Type B pancreatic cell (in vitro differentiated cells): ENCODE results near the gene GNPDA1. TPM values are rescaled to one million over a fixed set of nuclear protein-coding genes. Genes with fewer than 3 reads are reported as not detected.
A peak's percentile ranks its signal among the peaks of the same experiment; 100 is the strongest.

Experiments used
- DNase-seq: peaks from one replicate; pipeline ENCODE4 v3.0.0; 2021; ENCODE audit warnings: mixed read lengths; ENCODE audit not compliant: unreplicated experiment; ENCODE audit errors: extremely low spot score
- H3K27ac Mint-ChIP-seq: 2 replicates; pipeline ENCODE4 v1.8.0; 2021; ENCODE audit warnings: mild to moderate bottlenecking, mixed read lengths
- H3K27me3 Mint-ChIP-seq: 2 replicates; pipeline ENCODE4 v1.8.0; 2021; ENCODE audit warnings: mixed read lengths
- H3K36me3 Mint-ChIP-seq: 2 replicates; pipeline ENCODE4 v1.8.0; 2021; ENCODE audit warnings: mixed read lengths
- H3K4me1 Mint-ChIP-seq: one replicate; pipeline ENCODE4 v1.8.0; 2021; ENCODE audit warnings: mixed read lengths; ENCODE audit not compliant: unreplicated experiment
- H3K4me3 Mint-ChIP-seq: 2 replicates; pipeline ENCODE4 v1.8.0; 2021; ENCODE audit warnings: mild to moderate bottlenecking, mixed read lengths
- H3K9me3 Mint-ChIP-seq: 2 replicates; pipeline ENCODE4 v1.8.0; 2021; ENCODE audit warnings: mixed read lengths
- total RNA-seq: library from RNA; stranded (reverse); gene quantifications from 2 replicates; pipeline ENCODE4 v1.2.1, GENCODE V29; 2021; ENCODE audit warnings: low replicate concordance
- TF ChIP-seq, protein P1 (sequence below): fragments of 200-600 bp; sonication (generic); conservative IDR thresholded peaks from 2 replicates; pipeline ENCODE4 v1.5.0; 2021; ENCODE audit warnings: antibody characterized with exemption, mild to moderate bottlenecking

GNPDA1 gene
- total RNA-seq, 1 donor from 2014 or later, result 50.4 TPM

DNA sequence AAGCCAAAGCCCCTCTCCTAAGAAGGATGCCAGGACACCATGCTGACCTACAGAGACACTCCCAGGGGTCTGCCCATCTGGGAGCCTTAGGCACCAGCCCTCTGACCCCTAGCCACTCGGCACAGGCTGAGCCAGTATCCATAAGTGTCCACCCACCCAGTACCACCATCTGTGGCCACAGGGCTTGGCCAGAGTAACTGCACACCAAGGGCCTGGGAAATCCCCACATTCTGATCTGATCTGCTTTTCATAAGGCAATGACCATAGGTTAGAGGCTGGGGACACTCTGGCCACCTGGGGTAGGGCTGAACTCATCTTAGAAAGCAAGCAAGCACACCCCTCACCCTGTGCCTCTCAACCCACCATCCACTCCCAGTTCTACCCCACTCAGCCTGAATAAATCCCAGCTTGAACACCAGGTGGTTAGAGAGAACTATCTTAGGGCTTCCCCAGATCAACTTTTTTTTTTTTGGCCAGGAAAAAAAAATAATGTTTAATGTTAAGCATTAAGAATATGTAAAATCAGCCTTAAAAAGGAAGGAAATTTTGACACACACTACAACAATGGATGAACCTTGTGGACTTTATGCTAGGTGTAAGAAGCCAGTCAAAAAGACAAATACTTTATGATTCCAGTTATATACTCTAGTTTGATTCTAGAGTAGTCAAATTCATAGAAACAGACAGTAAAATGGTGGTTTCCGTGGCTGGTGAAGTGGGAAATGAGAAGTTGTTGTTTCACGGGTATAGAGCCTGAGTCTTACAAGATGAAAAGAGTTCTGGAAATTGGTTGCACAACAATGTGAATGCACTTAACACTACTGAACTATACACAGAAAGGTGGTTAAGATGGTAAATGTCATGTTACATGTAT is 6.2 kb downstream of the GNPDA1 start:
- no peak for DNase-seq
- no peaks in the 10 kb centered on the region for H3K9me3 Mint-ChIP-seq
- H3K4me3 Mint-ChIP-seq, result no peak overlapping the region
- no peaks in the 10 kb centered on the region for H3K4me1 Mint-ChIP-seq
- TF ChIP-seq, protein P1, sequence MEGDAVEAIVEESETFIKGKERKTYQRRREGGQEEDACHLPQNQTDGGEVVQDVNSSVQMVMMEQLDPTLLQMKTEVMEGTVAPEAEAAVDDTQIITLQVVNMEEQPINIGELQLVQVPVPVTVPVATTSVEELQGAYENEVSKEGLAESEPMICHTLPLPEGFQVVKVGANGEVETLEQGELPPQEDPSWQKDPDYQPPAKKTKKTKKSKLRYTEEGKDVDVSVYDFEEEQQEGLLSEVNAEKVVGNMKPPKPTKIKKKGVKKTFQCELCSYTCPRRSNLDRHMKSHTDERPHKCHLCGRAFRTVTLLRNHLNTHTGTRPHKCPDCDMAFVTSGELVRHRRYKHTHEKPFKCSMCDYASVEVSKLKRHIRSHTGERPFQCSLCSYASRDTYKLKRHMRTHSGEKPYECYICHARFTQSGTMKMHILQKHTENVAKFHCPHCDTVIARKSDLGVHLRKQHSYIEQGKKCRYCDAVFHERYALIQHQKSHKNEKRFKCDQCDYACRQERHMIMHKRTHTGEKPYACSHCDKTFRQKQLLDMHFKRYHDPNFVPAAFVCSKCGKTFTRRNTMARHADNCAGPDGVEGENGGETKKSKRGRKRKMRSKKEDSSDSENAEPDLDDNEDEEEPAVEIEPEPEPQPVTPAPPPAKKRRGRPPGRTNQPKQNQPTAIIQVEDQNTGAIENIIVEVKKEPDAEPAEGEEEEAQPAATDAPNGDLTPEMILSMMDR, result no peak
- H3K27me3 Mint-ChIP-seq, result no peaks in the 10 kb centered on the region
- H3K36me3 Mint-ChIP-seq, result peaks cover 9% of the 10 kb centered on the region
- H3K27ac Mint-ChIP-seq, result no peak overlapping the region

DNA sequence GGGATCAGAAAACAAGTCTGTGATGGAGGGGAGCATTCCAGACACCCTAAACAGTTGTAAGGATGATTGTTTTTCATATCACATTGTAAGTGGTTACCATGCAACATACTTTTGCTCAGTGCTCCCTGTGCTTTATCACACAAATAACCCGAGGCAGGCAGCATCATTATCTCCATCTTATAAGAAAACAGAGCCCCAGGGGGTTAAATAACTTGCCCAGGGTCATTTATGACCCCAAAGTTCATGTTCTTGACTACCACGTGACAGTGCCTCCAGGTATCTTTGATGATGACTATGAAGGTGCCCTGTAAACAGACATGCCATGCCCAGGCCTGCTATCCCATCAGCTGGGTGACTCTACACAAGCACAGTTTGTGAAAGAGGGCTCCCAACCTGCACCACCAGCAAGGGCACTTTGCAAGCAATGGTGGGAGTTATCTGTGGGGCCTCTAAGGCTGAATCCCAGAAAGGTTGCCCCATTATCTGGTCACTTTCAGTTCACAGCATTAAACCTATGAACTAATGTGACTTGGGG is 9.5 kb downstream of the GNPDA1 start:
- TF ChIP-seq, protein P1, result no peak
- no peak overlapping the region for H3K4me3 Mint-ChIP-seq
- H3K27me3 Mint-ChIP-seq, result no peaks in the 10 kb centered on the region

DNA sequence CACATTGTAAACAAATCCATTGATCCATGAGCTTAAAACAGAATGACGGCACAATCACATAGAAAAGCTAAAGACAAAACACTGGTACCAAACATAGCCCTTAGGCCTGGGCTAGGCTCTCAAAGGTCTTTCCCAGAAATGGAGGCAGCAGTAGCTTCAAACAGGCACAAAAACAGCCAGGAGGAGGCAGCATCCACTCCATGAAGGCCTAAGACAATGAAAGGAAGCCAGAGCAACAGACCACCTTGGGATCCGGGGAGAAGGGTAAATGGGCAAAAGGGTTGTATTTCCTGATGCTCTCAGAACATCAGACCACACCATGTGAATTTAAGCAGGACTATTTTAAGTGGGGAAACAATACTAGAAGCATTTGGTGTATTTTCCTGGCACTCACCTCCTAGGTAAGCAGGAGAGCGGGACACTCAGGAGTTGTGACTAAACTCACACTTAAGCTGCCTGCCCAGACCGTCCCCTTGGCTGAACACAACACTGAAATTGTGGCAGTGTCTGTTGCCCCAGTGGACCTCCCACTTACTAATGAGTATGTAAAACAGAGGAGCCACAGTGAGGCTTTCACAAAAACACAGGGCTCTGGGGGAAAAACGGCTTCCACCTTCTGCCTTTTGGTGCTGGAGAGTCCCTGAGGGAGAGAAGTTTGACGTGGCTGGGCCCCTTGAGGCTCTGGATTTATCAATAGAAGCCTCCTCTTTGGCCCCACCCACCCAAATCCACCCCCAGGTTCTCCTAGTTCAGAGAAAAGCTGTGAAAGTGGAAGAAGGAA is 11.9 kb downstream of the GNPDA1 start:
- Mint-ChIP-seq H3K27ac (no peak overlapping the region), H3K4me1 (no peaks in the 10 kb centered on the region)

More for the DNA sequence above, 9.5 kb downstream of the GNPDA1 start:
- Mint-ChIP-seq H3K9me3 (no peaks in the 10 kb centered on the region), H3K36me3 (peaks cover 13% of the 10 kb centered on the region), H3K27ac (no peak overlapping the region), H3K4me1 (no peaks in the 10 kb centered on the region)
- no peak for DNase-seq

DNA sequence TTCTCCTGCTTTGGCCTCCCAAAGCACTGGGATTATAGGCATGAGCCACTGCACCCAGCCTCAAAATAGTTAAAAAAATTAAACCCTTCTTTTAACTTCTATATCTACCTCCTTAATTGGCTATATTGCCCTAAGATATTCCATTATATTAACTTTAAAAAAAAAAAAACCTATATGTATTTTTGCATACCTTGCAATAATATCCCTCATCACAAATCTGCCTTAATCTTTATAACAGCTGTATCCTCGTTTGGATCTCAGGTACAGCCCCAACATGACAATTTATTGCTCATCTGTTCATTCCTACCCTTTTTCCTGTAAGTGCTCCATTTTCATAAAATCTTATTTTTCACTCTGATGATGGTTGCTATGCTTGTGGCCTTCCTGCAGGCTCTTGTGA is 12.7 kb downstream of the GNPDA1 start:
- no peak for DNase-seq
- peaks cover 5% of the 10 kb centered on the region for H3K4me1 Mint-ChIP-seq
- H3K27me3 Mint-ChIP-seq, result no peaks in the 10 kb centered on the region
- H3K36me3 Mint-ChIP-seq, result peaks cover 22% of the 10 kb centered on the region
- no peaks in the 10 kb centered on the region for H3K9me3 Mint-ChIP-seq
- H3K27ac Mint-ChIP-seq, result no peak overlapping the region
- TF ChIP-seq, protein P1, result no peak
- H3K4me3 Mint-ChIP-seq, result no peak overlapping the region

More for the DNA sequence above, 11.9 kb downstream of the GNPDA1 start:
- no peak for DNase-seq
- no peaks in the 10 kb centered on the region for H3K27me3 Mint-ChIP-seq
- no peak overlapping the region for H3K4me3 Mint-ChIP-seq
- no peaks in the 10 kb centered on the region for H3K9me3 Mint-ChIP-seq
- H3K36me3 Mint-ChIP-seq, result peaks cover 22% of the 10 kb centered on the region
- TF ChIP-seq, protein P1, result peak; percentile 53

DNA sequence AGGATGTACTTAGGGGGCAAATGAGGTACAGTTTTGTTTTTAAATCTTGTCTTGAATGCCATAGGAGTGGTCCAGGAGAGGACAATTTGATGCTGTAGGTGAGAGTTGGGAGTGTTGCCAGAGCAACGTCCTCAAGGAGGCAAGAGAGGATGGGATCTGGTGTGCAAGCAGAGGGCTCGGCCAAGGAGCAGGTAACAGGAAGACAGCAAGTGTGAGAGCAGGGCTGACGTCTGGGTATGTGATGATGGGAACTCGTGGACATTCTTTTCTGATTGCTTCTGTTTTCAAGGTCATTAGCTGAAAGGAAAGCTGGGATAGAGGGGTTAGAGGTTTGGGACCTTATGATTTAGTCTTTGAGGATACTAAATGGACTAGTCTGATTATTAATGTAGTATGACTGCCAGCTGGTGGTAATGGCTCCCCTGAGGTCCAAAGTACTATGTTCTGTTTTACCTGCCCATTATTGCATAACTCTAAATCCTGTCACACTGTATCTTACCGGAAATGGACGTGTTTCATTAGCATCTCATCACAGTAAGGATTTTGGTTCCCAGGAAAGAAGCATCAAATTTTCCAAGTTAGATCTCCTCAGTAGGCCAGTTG is 15.4 kb downstream of the GNPDA1 start:
- Mint-ChIP-seq H3K9me3 (no peaks in the 10 kb centered on the region), H3K27ac (no peak overlapping the region), H3K4me3 (no peak overlapping the region), H3K4me1 (peaks cover 5% of the 10 kb centered on the region), H3K27me3 (no peaks in the 10 kb centered on the region), H3K36me3 (peaks cover 27% of the 10 kb centered on the region)
- TF ChIP-seq, protein P1, result no peak
- DNase-seq, result no peak
